Measurements from ENCODE around the gene PREP.

GRCh38 chr6:105320271-105320670 lies 82.6 kb downstream of the PREP start:
- TF ChIP-seq CTCF (IDR thresholded peaks at IDR 0.05; ENCODE audit: insufficient read depth, low read length) (no peak), SPI1 (IDR thresholded peaks at IDR 0.05; ENCODE audit: borderline replicate concordance, low read depth) (no peak), REST (IDR thresholded peaks at IDR 0.05; ENCODE audit: insufficient replicate concordance, low read depth) (no peak), GABPA (IDR thresholded peaks at IDR 0.05; ENCODE audit: low read depth) (no peak)
